GM19468 (cell line): ENCODE measurements around the gene MAPK1IP1L.

Experiments
- ATAC-seq: cut with Tn5 transposase; IDR thresholded peaks from one replicate; pipeline ENCODE4 v1.9.1; 2021; ENCODE audit warnings: mild to moderate bottlenecking, moderate library complexity, moderate number of reproducible peaks; ENCODE audit not compliant: unreplicated experiment; ENCODE audit errors: extremely low read depth

The MAPK1IP1L gene

DNA sequence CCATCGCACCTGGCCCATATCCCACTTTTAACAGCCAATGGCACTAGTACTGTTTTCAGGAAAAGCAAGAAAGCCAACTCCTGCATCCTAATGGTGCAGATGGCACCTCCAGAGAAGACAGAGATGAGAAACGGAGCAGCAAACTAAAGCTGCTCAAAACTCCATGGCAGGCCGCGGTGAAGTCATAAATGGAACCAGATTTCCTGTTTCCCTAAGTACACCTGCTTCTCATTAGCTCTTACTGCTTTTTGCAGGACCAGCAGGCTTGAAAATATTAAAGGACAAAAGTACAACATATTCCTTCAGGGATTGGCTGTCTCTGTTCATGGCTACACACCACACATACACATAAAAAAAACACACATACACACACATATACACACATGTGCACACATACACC lies 40.9 kb downstream of the MAPK1IP1L start:
- ATAC-seq: no peak

DNA sequence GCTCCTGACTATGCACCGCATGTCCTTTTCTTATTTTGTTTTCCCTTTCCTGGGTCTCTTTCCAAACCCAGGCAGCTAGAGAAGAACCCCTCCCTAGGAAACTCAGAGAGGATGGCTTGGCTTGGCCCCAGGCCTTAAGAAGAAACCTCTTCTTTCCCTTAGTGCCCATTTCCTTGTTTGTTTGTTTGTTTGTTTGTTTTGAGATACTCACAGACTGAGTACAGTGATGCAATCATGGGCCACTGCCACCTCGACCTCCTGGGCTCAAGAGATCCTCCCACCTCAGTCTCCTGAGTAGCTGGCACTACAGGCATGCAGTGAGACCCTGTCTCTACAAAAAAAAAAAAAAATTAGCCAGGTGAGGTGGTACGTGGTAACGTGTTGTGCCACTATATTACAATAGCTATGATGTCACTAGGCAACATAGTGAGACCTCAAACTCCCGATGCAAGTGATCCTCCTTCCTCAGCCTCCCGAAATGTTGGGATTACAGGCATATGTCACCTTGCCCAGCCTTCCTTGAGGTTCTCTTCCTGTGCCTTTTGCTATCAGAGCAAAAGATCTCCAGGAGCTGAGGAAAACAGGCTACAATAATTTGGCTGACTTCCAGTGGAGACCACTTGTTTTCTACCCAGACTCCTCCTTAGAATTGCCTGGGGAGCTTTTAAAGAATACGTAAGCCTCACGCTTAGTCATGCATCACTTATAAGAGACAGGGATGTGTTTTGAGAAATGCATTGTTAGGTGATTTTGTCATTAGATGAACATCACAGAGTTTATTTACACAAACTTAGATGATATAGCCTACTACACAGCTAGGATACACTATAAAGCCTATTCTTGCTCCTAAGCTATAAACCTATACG lies 43.1 kb downstream of the MAPK1IP1L start:
- ATAC-seq: no peak

DNA sequence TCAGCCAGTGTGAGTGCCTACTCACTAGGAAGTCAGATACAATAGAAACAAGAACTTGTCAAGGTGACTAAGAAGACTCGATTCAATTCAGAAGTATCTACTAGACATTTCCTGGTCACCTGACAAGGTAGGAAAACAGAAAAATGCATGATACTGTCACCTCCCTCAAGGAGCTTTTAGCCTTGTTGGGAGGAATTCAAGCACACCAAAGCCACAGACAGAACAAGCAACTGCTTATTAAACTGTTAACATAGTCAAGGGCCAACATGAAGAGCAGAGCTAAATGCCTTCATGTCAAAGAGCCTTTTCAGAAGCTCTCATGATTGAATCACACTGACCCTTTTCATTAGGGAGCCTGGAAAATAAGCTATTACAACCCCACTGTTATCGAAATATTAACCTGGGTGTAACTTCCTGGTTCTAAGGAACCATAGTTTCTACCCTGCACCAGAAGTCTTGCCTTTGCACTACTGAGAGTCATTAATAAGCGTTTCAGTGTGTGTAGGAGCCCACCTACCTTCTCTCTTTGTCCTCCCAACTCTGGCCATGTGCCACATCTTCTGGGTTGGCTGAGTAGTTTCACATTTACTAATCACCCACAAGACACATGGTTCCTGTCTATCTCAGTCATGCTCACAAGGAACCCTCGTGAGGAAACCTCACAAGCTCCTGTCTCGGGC lies 46.6 kb downstream of the MAPK1IP1L start:
- ATAC-seq: peak; percentile 45

DNA sequence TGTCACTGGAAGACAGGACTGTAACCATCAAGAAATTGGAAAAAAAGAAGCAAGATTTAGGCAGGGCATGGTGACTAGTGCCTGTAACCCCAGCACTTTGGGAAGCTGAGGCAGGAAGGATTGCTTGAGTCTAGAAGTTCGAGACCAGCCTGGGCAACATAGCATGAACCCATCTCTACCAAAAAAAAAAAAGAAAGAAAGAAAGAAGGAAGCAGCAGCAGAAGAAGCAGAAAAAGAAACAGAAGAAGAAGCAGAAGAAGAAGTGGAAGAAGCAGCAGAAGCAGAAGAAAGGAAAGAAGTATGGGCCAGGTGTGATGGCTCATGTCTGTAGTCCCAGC lies 47.1 kb downstream of the MAPK1IP1L start:
- no peak for ATAC-seq

DNA sequence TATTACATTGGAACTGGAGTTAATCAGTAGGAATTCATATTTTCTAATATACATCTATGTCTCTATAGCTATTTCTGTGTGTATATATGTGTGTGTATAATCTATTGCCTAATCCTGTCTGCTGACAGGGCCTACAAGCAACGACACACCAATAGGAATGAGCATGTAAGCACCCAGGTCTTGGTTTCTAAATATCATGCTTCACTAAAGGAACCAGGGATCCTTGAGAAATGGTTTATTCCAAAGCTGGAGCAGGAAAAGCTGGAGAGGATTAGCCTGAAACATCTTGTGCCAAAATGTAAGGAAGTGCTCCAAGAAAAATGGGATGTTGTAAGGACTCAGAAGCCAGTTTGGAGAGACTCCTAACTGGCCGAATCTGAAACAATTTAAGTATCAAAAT lies 48.3 kb downstream of the MAPK1IP1L start:
- ATAC-seq: no peak

DNA sequence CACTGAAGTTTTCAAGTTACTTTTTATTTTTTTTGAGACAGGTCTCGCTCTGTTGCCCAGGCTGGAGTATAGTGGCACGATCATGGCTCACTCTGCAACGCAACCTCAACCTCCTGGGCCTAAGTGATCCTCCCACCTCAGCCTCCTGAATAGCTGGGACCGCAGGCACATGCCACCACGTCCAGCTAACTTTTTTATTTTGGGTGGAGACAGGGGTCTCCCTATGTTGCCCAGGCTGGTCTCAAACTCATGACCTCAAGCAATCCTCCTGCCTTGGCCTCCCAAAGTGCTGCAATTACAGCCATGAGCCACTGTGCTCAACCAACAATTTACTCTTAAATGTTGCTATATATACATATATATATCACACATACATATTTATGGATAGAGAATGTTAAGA lies 50.3 kb downstream of the MAPK1IP1L start:
- no peak for ATAC-seq

DNA sequence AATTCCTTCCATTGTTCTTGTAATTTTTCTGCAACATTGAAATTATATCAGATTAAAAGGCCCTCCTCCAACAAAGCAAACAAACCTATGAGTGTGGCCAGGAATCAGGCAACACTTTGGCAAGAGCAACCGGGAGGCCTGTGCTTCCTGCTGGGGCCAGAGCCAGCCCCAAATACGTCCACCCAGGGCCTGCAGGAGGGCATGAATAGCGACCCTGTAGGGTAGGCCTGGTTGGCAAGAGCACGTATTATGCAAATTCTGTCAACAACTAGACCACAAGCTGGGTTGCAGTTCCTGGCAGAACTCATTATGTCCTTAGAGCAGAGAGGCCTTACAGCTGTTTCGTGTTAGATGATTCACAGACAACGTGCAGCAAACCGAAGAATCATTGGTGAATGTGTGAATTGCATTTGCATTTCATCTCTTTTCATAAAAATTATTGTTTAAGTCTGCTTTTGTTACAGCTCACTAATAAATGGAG lies 50.7 kb downstream of the MAPK1IP1L start:
- peak; percentile 74 for ATAC-seq

DNA sequence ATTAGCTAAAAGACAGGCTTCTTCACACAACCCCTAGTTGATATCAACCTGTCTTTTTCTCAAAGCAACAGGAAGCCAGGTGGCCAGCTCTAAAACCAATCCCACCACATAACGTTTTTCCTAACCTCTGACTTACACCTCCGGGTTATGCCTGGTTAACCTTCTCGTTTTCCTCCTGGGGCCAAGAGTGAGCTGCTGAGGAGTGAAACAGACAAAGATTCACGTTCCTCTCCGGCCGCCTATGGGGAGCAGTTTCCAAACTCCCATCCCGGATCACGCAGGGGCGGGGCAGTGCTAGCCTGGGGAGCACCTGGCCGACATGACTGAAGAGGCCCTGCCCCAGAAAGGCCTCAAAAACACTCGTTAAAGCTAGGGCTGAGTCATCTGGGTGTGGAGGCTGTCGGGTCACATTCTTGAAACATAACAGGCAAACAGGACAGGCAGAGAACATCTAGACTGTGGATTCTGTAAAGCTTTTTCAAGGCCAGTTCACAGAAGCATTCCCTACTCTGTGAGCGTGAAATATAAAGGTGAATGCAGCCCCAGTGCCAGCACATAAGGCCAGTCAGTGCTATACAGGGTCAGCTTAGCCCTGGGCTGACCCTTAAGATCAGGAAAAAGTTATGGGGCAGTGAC lies 51.7 kb downstream of the MAPK1IP1L start:
- ATAC-seq: no peak

DNA sequence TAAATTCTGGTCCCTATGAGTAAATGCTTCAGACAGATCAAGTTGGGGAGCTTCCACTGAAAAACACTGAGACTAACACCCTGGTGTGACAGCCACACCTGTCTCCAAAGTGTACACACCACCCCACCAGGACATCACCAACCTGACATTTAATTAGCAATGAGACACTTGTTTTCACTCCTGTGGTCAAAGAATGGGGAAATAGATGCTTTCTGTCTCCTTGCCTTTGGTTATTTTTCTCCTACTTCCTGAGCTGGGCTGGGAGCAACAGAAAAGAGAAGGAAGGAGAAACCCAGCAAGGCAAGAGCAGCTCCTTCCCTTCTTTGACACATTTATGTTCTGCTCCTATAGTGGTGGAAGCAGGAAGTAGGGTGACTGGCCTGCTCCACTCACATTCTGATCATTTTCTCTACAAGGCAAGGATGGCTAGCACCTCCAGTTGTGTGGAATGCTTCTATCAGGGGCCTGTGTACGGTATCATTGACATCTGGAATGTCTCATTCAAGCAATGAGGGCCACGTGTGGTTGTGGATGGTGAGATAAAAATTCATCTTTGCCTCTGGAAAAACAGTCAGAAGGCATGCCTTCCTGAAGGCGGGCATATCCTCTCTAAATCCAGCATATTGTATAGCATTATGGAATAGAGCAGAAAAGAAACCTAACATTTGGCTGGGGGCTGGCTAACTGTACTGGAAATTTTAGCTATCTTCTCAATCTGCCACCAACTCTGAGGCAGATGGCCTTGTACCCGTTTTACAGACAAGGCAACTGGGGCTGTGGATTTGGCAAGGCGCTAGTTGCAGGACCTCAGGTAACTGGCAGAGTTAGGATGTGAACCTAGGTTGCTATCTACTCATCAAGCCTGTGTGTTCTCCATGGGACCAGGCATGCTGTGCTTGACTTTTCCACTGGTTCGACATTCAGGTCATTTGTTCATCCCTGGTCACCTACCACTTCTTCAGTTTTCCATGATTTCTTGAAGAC lies 52.8 kb downstream of the MAPK1IP1L start:
- no peak for ATAC-seq

DNA sequence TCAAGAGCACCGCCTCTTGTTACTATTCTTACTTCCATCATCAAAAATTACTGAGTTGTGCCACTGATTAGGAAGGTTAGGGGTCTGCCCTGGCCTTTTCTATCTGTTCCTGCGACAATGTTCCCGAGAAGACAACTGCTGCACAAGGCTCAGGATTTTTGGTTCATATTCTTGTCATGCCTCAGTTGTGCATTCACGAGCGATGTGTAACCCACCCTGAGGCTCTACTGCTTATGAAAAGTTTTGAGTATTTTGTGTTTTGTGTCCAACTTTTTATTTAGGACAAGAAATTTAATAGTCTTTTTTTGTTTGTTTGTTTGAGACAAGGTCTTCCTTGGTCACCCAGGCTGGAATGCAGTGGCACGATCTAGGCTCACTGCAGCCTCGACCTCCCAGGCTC lies 54.5 kb downstream of the MAPK1IP1L start:
- no peak for ATAC-seq

DNA sequence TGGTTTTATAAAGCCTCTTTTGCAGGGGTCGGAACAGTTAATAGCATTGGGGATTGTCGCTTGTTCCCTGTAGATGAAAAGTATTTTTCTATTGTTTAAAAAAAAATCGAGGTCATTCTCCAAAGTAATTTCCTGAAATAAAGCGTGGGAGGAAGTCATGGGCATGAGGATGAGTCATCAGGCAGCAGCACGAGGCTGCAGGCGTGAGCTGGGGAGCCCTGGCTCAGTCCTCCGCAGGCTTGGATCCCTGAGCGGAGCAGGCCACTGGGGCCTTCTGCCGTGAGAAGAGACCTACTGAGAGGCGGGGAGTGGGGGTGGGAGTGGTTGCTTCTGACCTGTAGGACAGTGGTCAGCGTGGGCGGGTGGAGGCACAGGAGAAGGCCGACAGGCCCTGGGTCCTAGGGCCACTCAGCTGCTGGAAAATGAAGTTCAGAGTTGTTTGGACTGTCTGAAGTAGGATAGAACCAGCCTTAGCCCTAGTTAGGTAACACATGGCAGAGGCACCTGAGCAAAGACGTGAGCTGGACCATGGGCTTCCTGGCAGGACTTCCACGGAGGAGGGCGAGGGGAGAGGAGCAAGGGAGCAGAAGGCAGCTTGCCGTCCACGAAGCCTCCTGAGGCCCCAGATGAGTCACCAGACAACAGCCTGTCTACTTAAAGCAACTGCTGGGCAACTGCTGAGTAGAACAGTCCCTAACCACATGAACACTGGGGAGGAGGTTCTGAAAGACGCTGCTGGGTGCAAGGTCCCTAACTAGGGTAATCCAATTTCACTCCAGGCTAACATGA lies 56.5 kb downstream of the MAPK1IP1L start:
- no peak for ATAC-seq

DNA sequence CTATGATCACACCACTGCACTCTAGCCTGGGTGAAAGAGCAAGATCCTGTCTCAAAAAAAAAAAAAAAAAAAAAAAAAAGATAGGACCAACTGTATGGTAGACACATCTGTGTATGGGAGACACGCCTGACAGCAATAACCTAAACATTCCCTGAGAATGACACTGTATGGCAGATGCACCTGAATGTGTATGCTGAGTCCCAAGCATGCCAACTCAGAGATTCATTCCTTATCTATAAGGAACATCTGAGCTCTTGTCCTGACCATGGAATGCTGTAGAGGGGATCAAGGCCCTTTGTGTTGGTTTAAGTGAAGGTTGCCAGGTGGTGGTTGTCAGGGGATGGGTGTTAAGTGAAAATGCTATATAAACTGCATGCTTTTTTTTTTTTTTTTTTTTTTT lies 58.4 kb downstream of the MAPK1IP1L start:
- no peak for ATAC-seq

DNA sequence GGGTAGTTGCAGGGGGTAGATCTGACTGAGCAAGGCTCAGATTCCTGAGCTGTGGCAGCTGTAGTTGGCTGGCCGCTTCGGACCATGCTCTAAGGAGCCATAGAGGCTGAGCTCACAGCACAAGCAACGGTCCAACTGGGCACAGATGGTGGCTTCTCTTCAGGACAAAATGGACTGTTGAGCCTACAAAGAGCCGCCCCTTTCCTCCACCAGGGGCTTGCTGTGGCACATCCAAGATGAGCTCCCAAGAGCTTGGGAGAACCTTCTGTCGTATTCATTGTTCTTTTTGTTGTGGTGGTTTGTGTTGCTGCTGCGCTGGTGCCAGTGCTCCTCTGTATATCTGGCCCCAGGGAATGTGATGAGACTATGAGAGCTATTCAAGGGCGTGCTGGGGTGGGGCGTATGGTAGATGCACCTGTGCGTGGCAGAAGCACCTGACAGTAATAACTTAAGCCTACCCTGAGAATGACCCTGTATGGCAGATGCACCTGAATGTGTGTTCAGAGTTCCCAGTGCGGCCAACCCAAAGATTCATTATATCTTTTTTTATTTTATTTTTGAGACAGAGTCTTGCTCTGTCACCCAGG lies 59.8 kb downstream of the MAPK1IP1L start:
- no peak for ATAC-seq

DNA sequence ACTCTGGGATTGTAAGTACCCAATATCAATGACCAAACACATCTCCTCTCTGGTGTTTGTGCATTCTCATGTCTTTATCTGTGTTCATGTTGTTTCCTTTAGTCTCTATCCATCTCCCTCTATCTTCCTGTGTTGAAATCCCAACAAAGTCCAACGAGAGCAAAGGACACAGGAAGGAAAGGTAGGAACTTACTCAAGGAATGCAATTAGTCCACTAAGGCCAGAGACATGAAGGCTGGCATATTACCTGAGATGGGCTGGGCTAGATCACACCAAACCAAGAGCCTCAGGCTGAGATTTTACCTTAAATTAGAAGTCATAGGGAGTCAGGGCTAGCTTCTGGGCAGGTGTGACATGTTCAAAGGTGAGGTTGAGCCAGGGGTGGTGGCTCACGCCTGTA lies 63.3 kb downstream of the MAPK1IP1L start:
- no peak for ATAC-seq

DNA sequence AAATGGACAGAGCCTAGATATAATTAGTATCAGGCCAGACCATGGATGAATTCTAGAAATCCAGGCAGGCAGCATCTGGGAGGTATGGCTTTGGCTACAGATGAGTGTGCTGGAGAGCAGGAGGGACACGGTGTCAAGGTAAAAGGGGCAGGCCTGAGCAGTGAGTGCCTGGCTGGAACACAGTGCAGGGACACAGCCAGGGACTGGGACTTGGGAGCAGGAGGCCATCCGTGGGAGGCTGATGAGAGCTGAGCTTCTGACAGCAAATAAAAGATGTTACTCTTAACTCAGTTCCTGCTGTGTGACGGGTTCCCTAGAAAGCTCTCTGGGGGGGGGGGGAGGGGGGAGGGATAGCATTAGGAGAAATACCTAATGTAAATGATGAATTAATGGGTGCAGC lies 64.0 kb downstream of the MAPK1IP1L start:
- no peak for ATAC-seq

DNA sequence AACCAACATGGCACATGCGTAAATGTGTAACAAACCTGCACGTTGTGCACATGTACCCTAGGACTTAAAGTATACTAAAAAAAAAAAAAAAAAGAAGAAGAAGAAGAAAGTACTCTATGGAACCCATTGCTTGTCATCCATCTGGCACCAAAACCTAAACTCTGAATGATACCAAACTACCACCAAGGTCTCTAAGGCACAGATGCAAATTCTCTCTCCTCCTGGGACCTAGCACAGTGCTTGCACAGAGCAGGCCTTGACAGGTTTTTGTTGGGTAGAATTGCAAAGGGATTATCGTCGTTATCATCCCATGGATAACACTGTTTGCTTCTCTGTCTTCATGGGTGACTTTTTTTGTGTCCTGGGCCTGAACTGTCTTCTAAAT lies 64.4 kb downstream of the MAPK1IP1L start:
- no peak for ATAC-seq

DNA sequence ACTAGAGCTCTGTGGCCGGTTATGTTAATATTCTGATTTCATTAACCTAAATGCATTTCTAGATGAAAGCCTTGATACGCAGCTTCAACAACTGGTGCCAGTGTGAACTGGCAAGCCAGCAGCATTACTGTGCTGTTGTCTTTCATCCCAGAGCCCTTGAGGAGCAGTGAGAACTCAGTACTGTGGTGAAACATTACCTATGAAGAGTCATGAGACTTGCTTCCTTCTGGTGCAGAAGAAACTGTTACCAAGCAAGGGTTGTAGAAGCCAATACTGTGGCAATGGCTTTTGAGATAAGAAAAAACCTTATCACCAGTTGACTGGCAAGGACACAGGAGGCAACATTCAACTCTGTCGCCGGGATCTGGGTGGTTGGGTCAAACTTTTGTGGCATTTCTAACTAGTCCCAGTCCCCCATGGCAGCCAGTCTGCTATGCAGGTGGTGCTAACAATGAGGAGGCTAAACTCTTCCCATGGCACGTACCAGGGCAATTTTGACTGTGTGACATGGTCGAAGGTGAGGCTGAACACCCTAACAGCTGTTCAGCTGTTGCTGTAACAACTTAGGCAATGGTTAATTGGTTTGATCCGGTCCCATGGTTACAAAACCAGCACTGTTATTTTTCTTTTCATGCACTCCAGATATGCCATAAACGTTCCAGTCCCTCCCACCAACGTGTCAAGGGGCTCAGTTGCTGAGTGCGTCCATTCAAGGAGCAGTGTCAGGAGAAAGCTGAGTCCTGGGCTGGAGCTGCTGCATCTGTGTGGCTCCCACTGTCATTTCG lies 65.0 kb downstream of the MAPK1IP1L start:
- no peak for ATAC-seq

DNA sequence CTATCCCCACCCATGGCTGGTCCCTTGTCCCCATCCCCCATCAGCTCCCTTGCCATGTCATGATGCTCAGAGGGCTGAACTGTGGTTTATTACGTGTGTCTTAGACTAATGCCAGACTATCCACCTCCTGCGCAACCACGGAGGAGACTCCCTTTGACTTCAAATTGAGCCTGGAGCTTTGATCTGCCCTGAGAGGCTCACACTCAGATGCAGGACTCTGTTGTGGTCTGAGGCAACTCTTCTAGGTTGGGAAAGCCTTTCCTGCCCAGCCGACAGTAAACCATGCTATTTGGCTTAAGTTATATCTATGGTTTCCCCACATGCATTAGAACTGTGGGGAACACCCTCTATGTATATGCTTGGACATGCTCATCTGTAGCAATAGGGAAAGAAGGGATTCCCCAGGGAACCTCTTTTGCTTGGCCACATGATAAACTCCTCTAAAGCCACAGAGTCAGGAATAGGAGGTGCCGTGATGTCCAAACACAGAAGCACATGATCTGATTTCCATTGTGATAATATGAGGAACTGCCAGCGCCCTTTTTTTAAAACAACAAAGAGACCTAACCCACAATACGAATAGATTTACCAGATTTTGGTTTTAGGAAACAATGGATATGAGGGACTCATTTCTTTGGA lies 66.5 kb downstream of the MAPK1IP1L start:
- no peak for ATAC-seq
